Natural killer cell treated with Interleukin-12 subunit alpha and Interleukin-12 subunit beta and Interleukin-15 and Interleukin-18, amount 100 ng/mL, for 72 hours (primary cell): ENCODE results near the gene TTC21B. TPM values are rescaled to one million over a fixed set of nuclear protein-coding genes. Genes with fewer than 3 reads are reported as not detected.

ENCODE experiments used
- ATAC-seq, 2 donors: fragments of 150-1000 bp; cut with Tn5 transposase in 1 of 2; sonication (Bioruptor Pico), chemical (Tn5 transposase) in 1 of 2; 2 replicates each; pipeline ENCODE4 v1.10.0; 2021
- DNase-seq: peaks from one replicate; pipeline ENCODE4 v3.0.0; 2022; ENCODE audit warnings: low spot score
- H3K27ac Mint-ChIP-seq, 2 donors: 1 replicate in 1 of 2; 2 replicates in 1 of 2; pipeline ENCODE4 v1.8.0; 2022; ENCODE audit warnings: mixed read lengths in 2 of 2, mild to moderate bottlenecking in 1 of 2, moderate library complexity in 1 of 2
- H3K27me3 Mint-ChIP-seq, 2 donors: 1 replicate in 1 of 2; 2 replicates in 1 of 2; pipeline ENCODE4 v1.8.0; 2022; ENCODE audit warnings: mixed read lengths in 2 of 2
- H3K36me3 Mint-ChIP-seq: one replicate; pipeline ENCODE4 v1.8.0; 2022; ENCODE audit warnings: mixed read lengths
- H3K4me1 Mint-ChIP-seq, 2 donors: 1 replicate in 1 of 2; 2 replicates in 1 of 2; pipeline ENCODE4 v1.8.0; 2022; ENCODE audit warnings: low read depth in 2 of 2, mixed read lengths in 2 of 2, mild to moderate bottlenecking in 1 of 2
- H3K4me3 Mint-ChIP-seq: one replicate; pipeline ENCODE4 v1.8.0; 2022; ENCODE audit warnings: mixed read lengths
- H3K9me3 Mint-ChIP-seq: 2 replicates; pipeline ENCODE4 v1.8.0; 2022; ENCODE audit warnings: mixed read lengths
- total RNA-seq, 2 donors: library from RNA; stranded (reverse); gene quantifications; one replicate each; pipeline ENCODE4 v1.2.3, GENCODE V29; 2022

Gene TTC21B
- total RNA-seq, 2 donors from 2014 or later, result 19.5 to 35.7 TPM

DNA sequence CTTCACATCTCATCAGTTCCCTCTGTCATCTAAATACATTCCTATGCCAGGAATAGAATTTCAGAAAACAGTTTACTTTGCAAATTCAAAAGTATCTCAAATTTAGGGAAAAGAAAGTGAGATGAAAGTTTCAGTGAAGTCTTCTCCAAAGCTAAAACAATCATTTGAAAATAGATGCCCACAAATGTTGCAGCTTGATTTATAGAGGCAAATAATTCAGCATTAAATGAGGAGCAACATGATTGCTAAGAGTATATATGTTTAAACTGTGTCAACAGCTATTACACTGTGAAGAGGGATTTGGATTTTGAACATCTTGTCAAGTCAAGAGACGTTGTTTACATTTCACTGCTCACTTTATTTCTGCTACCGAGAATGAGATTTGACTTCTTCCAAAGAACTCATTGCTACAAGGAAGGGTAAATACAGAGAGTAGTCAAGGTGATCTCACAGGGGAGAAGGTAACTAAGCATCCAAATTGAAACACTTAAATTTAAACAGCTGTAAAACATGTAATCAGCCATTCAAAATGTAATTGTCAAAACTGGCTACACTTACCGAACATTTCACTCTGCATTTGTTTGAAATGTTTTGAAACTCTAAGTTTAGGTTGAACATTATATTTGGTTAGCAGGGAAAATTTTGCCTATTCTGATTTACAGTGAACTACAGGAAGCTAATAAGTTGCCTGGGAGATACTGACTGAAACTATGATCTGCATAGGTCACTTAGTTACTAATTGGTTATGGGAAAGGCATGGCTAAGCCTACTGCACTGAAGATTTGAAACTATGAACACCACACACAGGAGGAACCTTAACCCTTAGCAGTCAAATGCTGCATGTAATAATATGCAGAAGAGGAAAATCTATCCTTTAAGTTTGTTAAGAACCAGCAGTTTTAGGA is 126.3 kb downstream of the TTC21B start:
- Mint-ChIP-seq H3K9me3 (no peaks in the 10 kb centered on the region), H3K4me3 (no peak overlapping the region), H3K4me1 (no peaks in the 10 kb centered on the region), H3K27ac (no peak overlapping the region), H3K36me3 (no peaks in the 10 kb centered on the region), H3K27me3 (peaks cover 8 to 22% of the 10 kb centered on the region in 2 donors)
- DNase-seq (no peak), ATAC-seq (no peak)

- DNase-seq (no peak), ATAC-seq (no peak)
- H3K27ac Mint-ChIP-seq, result no peak overlapping the region
- H3K27me3 Mint-ChIP-seq, result peaks cover 11 to 27% of the 10 kb centered on the region in 2 donors
- no peaks in the 10 kb centered on the region for H3K36me3 Mint-ChIP-seq
- H3K4me3 Mint-ChIP-seq, result no peak overlapping the region
- no peaks in the 10 kb centered on the region for H3K4me1 Mint-ChIP-seq
- no peaks in the 10 kb centered on the region for H3K9me3 Mint-ChIP-seq
Observed at GRCh38 chr2:165825041-165825440, 128.5 kb downstream of the TTC21B start.

Other genes starting within 250 kb of the TTC21B start
- 10 to 100 TPM; 21.0 to 22.6 TPM for gene GALNT3, start 159.5 kb downstream of the TTC21B start, total RNA-seq
- not detected for gene SCN1A, start 174.2 kb upstream of the TTC21B start, total RNA-seq